Epithelial cell of esophagus (primary cell): Measurements from ENCODE around the gene DFFA.

Experiments used
- DNase-seq: peaks from one replicate; pipeline ENCODE4 v3.0.0; 2010; ENCODE audit warnings: low read depth
- H3K4me3 ChIP-seq: 2 replicates; pipeline ENCODE4 v1.5.1; 2011; ENCODE audit warnings: mild to moderate bottlenecking, low read length, control low read depth
- CTCF ChIP-seq: IDR thresholded peaks from 2 replicates; pipeline ENCODE4 v1.5.1; 2011; ENCODE audit warnings: low read depth, mild to moderate bottlenecking, low read length, control low read depth, inconsistent platforms; ENCODE audit not compliant: insufficient read depth; ENCODE audit errors: missing control alignments

The DFFA gene

GRCh38 chr1:10502206-10502605, 29.9 kb upstream of the DFFA start:
- no peak overlapping the region for H3K4me3 ChIP-seq
- no peak for TF ChIP-seq CTCF
- DNase-seq: no peak

GRCh38 chr1:10498231-10498630, 25.9 kb upstream of the DFFA start:
- no peak for DNase-seq
- no peak for TF ChIP-seq CTCF

GRCh38 chr1:10497109-10497508, 24.8 kb upstream of the DFFA start:
- no peak overlapping the region for H3K4me3 ChIP-seq
- DNase-seq: no peak
- no peak for TF ChIP-seq CTCF

More at GRCh38 chr1:10498231-10498630, 25.9 kb upstream of the DFFA start:
- H3K4me3 ChIP-seq: no peak overlapping the region

GRCh38 chr1:10495952-10496351, 23.6 kb upstream of the DFFA start:
- peak; percentile 100 for DNase-seq
- no peak for TF ChIP-seq CTCF
- H3K4me3 ChIP-seq: peak overlapping the region; percentile 35

GRCh38 chr1:10495475-10495817, 23.1 kb upstream of the DFFA start:
- peak overlapping the region; percentile 35 for H3K4me3 ChIP-seq
- no peak for DNase-seq
- no peak for TF ChIP-seq CTCF

GRCh38 chr1:10494754-10495474, 22.6 kb upstream of the DFFA start:
- DNase-seq: peak; percentile 82
- H3K4me3 ChIP-seq: peak overlapping the region; percentile 35
- TF ChIP-seq CTCF: peak; percentile 87

- no peak overlapping the region for H3K4me3 ChIP-seq
- TF ChIP-seq CTCF: no peak
- no peak for DNase-seq
Measured at GRCh38 chr1:10494418-10494753, 22.1 kb upstream of the DFFA start.
